ENCODE results near the gene BATF.

BATF gene

GRCh38 chr14:75501080-75501479 is 21.2 kb upstream of the BATF start:
- no peak for DNase-seq

- no peak for DNase-seq
These were observed 17.9 kb upstream of the BATF start for GRCh38 chr14:75504411-75504810.

- DNase-seq, result no peak
These were observed 15.3 kb upstream of the BATF start for GRCh38 chr14:75506930-75507329.

DNA sequence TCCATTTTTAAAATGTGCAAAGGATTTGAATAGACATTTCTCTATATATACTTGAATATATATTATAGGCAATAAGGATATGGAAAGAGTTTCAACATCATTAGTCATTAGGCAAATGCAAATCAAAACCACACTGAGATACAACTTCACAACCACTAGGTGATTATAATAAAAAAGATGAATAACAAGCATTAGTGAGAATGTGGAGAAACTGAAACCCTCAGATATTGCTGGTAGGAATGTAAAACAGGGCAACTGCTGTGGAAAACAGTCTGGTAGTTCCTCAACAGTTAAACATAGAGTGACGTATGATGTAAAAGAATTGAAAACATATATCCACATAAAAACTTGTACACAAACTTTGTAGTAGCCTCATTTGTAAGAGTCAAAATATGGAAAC is 11.7 kb upstream of the BATF start:
- peak; percentile 54 for DNase-seq

DNA sequence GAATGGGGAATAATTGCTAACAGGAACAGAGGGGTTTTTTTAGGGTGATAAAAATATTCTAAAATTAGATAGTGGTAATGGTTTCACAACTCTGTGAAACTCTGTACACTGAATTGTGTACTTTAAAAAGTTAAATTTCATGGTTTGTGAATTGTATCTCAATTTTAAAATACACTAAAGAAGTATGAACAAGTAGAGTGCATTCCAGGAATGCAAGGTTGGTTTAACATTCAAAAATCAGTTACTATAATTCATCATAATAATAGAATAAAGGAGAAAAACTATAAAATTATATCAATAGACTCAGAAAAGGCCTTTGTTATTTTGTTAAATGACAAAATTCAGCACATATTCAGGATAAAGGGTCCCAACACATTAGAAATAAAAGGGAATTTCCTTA is 11.1 kb upstream of the BATF start:
- no peak for DNase-seq

GRCh38 chr14:75513911-75514672 is 8.2 kb upstream of the BATF start:
- DNase-seq, result no peak

- peak; percentile 74 for DNase-seq
These were observed 7.3 kb upstream of the BATF start for GRCh38 chr14:75514673-75515628.

GRCh38 chr14:75515629-75515996 is 6.7 kb upstream of the BATF start:
- DNase-seq, result peak; percentile 61

DNA sequence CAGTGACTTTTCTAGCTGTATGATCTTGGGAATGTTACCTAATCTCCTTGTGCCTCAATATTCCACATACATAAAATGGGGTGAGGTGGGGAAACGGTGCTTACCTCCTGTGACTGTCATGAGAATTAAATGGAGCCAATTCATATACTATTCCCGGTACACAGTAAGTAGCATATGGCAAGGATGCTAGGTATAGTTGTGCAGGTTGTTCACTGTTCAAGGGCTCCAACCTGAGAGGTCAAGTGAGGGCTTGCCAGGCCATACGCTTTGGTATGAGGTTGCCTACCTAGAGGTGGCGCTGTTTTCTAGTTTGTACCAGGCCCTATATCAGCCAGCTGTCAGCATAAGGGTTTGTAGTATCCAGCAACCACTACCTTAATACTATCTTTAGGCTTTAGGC is 3.6 kb upstream of the BATF start:
- DNase-seq, result peak; percentile 63

DNA sequence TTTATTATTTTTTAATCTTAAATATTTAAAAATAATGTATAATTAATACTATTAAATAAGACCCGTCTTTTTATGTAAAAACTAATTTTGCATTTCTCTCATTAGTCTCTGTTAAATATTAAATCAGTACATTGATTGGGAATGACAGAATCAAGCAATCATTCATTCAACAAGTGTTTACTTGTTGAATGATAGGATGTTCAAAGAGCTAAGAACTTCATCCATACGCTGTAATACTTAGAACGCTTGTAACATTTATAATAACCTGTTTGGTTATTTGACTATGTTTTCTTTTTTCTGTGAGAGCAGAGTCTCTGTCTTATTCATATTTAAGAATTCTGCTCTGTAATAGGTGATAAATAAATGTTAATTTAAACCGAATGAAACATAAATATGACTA is 2.9 kb upstream of the BATF start:
- DNase-seq, result no peak

DNA sequence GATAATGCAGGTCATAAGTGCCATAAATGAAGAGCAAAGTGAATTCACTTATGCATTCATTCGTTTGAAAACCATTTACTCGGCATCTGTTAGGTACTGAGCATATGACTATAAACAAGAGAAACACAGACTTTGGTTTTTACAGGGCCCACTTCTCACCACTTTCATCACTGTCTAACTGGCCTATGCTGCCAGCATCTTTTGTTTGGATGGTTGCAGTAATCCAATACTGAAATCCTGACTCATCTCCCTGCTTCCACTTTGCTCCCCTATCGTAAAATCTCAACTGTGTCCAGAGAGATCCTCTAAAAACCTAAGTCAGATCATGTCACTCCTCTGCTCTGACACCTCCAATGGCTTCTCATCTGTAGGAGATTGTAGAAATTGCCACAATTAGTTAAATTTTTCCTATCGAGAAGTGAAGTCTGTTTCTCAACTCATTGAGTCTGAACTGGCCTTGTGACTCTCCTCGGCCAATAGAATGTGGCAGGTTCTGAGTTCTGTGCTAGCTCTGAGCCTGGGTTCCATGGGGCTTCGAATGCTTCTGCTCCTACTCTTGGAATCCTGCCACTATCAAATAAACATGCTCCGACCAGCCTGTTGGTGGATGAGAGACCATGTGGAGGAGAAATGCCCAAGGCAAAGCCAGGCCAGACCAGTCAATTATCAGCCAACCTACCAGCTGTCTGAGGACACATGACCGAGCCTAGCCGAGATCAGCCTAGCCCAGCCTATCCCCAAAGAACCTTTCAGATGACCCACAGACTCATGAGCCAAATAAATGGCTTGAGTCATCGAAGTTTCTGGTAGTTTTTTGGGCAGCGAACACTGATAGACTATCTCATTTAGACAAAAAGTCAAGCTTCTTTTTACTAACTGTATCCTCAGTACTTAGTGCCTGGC is 2.2 kb upstream of the BATF start:
- DNase-seq, result no peak

GRCh38 chr14:75520852-75521251 is 1.4 kb upstream of the BATF start:
- DNase-seq, result no peak

DNA sequence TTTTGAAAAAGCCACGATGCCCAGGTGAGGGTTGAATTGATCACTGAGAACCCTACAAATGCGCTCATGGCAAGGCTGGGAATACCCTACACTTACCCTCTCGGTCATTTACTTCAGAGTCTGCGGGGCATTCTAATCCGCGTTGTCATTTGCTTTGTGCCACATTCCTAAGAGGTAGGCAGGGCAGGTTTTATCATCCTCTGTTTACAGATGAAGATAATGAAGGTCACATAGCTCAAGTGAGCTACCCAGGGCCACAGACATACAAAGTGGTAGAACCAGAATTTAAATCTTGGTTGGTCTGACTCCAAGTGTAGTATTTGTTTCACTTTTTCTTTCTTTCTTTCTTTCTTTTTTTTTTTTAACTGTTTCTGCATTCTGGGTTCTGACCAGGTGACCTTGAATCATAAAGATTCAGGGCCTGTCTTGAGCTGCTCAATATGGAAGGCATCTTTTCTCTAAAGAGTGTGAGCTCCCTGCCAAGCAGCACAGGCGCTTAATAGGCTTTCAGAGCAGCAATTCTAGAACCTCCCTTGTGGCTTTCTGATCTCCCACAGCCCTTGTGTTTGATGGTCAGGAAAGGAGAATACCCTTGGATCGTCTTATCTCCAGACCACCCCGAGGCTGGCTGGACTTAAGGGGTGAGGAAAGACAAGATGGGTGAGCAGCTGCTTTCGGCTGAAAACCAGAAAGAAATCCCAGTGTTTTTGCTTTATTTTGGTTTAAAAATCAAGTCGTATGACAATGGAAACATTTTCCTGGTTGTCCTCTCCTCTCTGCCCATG is 662 bp upstream of the BATF start:
- peak; percentile 42 for DNase-seq

DNA sequence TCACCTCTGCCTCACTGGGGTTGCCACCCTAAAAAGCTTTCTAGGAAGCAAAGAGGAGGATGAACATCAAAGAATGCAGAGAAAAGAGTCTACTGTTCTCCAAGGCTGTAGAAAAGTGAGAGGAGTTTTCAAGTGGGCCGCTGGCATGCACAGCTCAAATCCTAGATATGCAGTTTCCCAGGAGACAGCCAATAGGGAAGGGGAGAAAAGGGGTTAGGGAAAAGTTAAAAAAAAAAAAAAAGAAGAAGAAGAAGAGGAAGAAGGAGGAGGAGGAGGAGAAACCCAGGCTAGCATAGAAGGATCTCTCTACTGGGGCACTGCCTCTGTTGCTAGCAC is 682 bp downstream of the BATF start:
- no peak for DNase-seq

DNA sequence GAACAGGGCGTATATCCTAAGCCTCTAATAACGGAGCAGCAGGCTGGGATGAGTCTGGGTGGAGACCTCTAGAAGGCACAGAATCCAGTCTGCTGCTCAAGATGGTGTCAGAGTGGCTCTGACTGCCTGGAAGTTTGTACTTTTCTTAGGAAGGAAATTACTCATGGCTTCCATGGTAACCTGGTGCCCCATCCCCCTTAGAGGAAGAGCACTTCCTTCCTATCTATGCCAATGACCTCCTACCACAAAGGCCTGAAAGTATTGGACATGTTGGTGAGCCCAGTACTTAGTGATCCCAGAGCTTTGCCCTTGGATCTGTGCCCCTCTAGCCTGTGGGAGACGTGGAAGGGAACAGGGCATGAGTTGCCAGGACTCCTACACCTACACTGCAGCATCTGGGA is 1.5 kb downstream of the BATF start:
- DNase-seq, result peak; percentile 45

DNA sequence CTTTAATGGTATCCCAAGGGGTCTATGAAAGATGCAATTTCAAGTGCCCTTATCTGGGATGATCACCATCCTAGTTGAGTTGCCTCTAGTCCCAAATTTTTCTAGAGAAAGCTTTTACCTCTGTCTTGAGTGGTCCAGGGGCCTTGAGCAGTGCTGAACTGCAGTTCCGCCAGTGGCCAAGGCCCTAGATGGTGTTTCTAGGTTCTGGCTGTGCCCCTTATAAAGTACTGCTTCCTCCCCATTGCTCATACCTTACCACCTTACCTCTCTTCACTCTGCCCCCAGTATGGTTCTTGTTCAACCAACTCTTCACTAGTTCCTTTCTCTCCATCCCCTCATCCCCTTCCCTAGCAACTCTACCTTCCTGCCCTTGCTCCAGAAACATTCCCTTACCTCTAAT is 3.7 kb downstream of the BATF start:
- DNase-seq, result no peak

DNA sequence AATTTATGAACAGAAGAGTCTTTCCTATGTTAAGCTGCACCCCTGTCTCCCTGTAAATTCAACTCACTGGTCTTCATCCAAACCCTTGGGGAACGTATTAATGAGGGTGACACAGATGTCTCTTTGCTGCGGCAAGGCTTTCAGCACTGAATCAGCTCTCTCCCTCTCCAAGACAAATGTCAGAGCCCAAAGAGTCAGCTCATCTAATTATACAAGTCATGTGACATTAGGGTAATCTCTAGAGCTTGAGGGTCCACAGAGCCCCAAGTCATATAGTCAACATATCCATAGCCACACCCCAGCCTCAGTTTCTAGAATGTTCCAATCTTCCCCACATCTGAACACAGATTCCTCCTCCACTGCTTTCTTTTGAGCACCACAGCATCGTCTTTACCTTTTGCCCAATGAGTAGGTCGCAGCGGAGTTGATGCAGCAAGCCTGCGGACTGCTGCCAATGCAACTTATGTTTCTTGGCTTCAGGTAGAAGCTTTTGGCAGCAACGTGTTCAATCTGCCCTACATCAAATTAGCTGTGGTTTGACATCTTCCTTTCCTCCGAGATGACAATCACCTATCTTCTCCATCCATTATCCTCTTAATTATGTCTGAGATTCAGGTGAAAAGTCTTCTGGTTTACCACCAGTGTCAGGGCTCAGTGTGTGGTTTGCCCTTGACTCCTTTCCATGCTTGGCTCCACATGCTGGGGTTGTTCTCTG is 5.3 kb downstream of the BATF start:
- no peak for DNase-seq

DNA sequence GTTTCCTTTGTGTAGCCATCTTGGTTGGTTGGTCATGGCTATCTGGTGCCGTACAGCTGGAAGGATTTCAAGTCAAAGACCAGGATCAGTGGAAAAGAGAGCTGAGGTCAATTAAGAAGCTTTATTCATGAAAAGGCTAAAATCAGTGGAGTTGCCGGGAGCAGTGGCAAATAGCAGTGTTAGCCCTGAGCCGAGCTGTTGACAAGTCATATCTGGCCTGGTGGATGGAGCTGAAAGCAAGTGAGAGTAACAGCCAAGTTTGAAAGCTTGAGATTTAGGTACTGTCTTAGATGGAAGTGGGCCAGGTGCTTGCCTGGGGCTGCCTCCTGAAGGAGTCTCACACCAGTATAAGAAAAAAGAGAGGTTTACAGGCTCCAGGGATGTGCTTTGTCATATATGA is 9.0 kb downstream of the BATF start:
- no peak for DNase-seq

DNA sequence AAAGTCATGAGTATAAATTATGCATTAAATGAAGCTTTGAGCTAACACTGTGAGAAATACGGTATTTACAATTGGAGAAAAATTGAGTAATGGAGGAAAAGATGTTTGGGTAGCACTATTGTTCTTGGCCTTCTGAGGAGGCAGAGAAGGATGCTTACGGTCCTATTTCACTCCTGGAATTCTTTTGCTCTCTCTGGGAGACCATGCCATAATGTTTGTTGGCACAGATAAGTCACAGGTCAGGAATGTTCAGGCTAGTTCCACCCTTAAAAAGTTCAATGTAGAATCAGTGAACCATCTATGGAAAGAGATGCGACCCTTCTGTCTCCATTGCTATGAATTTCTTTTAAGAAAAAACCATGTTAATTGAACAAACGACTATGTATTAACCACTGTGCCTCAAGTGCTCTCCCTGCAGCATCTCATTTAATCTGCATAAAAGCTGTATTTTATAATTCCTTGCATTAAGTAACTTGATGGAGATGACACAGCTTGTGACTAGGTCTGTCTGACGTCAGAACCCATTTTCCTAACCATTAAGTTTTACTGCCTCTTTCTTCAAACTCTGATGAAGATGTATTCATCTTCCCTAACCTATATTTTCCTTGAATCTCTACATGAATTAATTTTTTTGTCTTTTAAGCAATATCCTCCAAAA is 9.5 kb downstream of the BATF start:
- no peak for DNase-seq

DNA sequence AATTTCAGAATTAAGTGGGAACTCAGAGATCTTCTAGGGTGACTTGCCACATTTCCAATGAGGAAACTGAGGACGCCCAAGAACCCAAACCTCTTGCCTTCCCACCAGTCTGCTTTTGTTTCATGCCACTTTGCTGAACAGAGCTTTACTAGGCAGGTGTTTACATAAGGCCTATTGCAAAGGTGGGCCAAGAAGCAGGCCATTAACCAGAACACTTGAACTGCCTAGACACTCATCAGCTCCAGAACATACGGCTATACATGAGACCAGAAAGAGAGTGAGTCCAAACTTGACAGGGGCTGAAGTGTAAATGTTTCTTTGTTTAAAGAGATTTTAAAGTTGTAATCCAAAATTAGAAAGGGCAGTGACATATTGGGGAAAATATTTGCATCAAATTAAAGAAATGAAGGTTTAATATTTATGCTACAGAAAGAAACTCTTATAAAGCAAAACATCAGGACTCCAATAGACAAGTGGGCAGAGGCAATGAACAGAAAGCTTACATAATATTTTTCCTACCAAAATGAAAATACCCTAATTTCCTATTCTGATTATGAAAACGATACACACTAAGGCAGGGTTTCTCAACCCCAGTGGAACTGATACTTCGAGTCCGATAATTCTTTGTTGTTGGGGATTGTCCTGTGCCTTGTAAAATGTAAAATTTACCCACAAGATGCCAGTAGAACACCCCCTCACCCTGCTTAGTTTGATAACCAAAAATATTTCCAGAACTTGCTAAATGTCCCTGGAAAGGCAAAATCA is 11.7 kb downstream of the BATF start:
- peak; percentile 75 for DNase-seq
